Neural crest cell (in vitro differentiated cells): ENCODE results near the gene CNKSR2. TPM values are rescaled to one million over a fixed set of nuclear protein-coding genes. Genes with fewer than 3 reads are reported as not detected.

ENCODE experiments used
- DNase-seq: peaks from one replicate; pipeline ENCODE4 v3.0.0; 2021; ENCODE audit warnings: low read depth, mixed read lengths, low spot score
- H3K27ac Mint-ChIP-seq: one replicate; pipeline ENCODE4 v1.8.0; 2021; ENCODE audit warnings: mild to moderate bottlenecking, mixed read lengths; ENCODE audit not compliant: unreplicated experiment
- H3K27me3 Mint-ChIP-seq: 2 replicates; pipeline ENCODE4 v1.8.0; 2021; ENCODE audit warnings: low read depth, mild to moderate bottlenecking, mixed read lengths
- H3K36me3 Mint-ChIP-seq: 2 replicates; pipeline ENCODE4 v1.8.0; 2021; ENCODE audit warnings: low read depth, mild to moderate bottlenecking, mixed read lengths
- H3K4me1 Mint-ChIP-seq: 2 replicates; pipeline ENCODE4 v1.8.0; 2021; ENCODE audit warnings: mixed read lengths
- H3K4me3 Mint-ChIP-seq: one replicate; pipeline ENCODE4 v1.8.0; 2021; ENCODE audit warnings: mild to moderate bottlenecking, mixed read lengths
- H3K9me3 Mint-ChIP-seq: 2 replicates; pipeline ENCODE4 v1.8.0; 2021; ENCODE audit warnings: mixed read lengths
- CTCF ChIP-seq: fragments of 200-600 bp; sonication (generic); conservative IDR thresholded peaks from 2 replicates; pipeline ENCODE4 v1.5.0; 2021; ENCODE audit warnings: antibody characterized with exemption, mild to moderate bottlenecking
- total RNA-seq: library from RNA; stranded (reverse); gene quantifications from 2 replicates; pipeline ENCODE4 v1.2.1, GENCODE V29; 2021

CNKSR2 gene
- total RNA-seq, 1 donor from 2014 or later, result 22.4 TPM

- no peak for TF ChIP-seq CTCF
- H3K4me3 Mint-ChIP-seq, result no peak overlapping the region
- H3K36me3 Mint-ChIP-seq, result peaks cover 9% of the 10 kb centered on the region
- H3K27ac Mint-ChIP-seq, result no peak overlapping the region
- no peak for DNase-seq
- H3K27me3 Mint-ChIP-seq, result no peaks in the 10 kb centered on the region
- H3K4me1 Mint-ChIP-seq, result peaks cover 6% of the 10 kb centered on the region
- H3K9me3 Mint-ChIP-seq, result no peaks in the 10 kb centered on the region
These were observed 283.3 kb downstream of the CNKSR2 start for GRCh38 chrX:21657318-21658151.

- Mint-ChIP-seq H3K27me3 (no peaks in the 10 kb centered on the region), H3K4me1 (peaks cover 3% of the 10 kb centered on the region), H3K4me3 (no peak within 1 kb of the TSS), H3K9me3 (no peaks in the 10 kb centered on the region), H3K27ac (no peak within 1 kb of the TSS), H3K36me3 (peaks cover 9% of the 10 kb centered on the region)
- no peak for TF ChIP-seq CTCF
- DNase-seq, result no peak
These were observed 284.0 kb downstream of the CNKSR2 start, which contains the start of gene KLHL34 for GRCh38 chrX:21658152-21658737. TSS of gene KLHL34 (minus strand) at chrX:21658330. CDS start at chrX:21657788, 542 bp downstream.

- H3K36me3 Mint-ChIP-seq, result peaks cover 9% of the 10 kb centered on the region
- no peaks in the 10 kb centered on the region for H3K27me3 Mint-ChIP-seq
- no peak for DNase-seq
- no peak for TF ChIP-seq CTCF
- no peaks in the 10 kb centered on the region for H3K9me3 Mint-ChIP-seq
- H3K4me3 Mint-ChIP-seq, result no peak overlapping the region
- H3K4me1 Mint-ChIP-seq, result no peaks in the 10 kb centered on the region
- no peak overlapping the region for H3K27ac Mint-ChIP-seq
These were observed 284.5 kb downstream of the CNKSR2 start for GRCh38 chrX:21658746-21659145.

- Mint-ChIP-seq H3K9me3 (no peaks in the 10 kb centered on the region), H3K27me3 (no peaks in the 10 kb centered on the region), H3K36me3 (peaks cover 9% of the 10 kb centered on the region), H3K27ac (no peak overlapping the region), H3K4me1 (no peaks in the 10 kb centered on the region), H3K4me3 (no peak overlapping the region)
- no peak for TF ChIP-seq CTCF
- no peak for DNase-seq
These were observed 285.1 kb downstream of the CNKSR2 start for GRCh38 chrX:21659320-21659719.

GRCh38 chrX:21660156-21660555 is 285.9 kb downstream of the CNKSR2 start:
- Mint-ChIP-seq H3K4me1 (no peaks in the 10 kb centered on the region), H3K4me3 (no peak overlapping the region), H3K27ac (no peak overlapping the region), H3K36me3 (peaks cover 9% of the 10 kb centered on the region), H3K27me3 (no peaks in the 10 kb centered on the region), H3K9me3 (no peaks in the 10 kb centered on the region)
- TF ChIP-seq CTCF, result no peak
- DNase-seq, result no peak
